Measurements from ENCODE around the gene PSMD5. TPM values are rescaled to one million over a fixed set of nuclear protein-coding genes. Genes with fewer than 3 reads are reported as not detected.

Gene PSMD5
- total RNA-seq, 1 experiment from 2014 or later = 68.1 TPM

DNA sequence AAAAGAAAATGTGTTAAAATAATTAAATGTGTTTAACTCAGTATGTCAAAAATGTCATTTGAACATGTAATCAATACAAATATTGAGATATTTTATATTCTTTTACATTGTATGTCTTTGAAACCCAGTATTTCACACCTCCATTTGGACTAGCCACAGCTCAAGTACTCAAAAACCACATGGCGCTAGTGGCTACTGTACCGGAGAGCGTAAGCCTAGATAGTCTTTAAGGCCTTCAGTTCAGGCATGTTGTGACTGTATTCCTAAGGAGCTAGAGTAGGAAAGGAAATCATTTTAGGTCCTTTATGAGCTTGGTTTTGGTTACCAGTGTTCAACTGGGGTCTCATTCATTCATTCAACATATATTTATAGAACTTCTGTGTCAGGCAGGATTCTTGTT is 62.4 kb downstream of the PSMD5 start:
- Mint-ChIP-seq H3K9me3 (ENCODE audit: unreplicated experiment) (no peaks in the 10 kb centered on the region), H3K27me3 (ENCODE audit: insufficient read depth, unreplicated experiment) (no peaks in the 10 kb centered on the region), H3K4me3 (ENCODE audit: unreplicated experiment) (no peak overlapping the region), H3K27ac (ENCODE audit: unreplicated experiment) (no peak overlapping the region), H3K4me1 (ENCODE audit: low read depth, unreplicated experiment) (peaks cover 24% of the 10 kb centered on the region), H3K36me3 (ENCODE audit: insufficient read depth, unreplicated experiment) (peaks cover 76% of the 10 kb centered on the region)
- Histone ChIP-seq H3K36me3 (ENCODE audit: control insufficient read depth, insufficient read depth, low read length) (no peaks in the 10 kb centered on the region), H3K27me3 (replicated peaks; ENCODE audit: control insufficient read depth, insufficient read depth, low read length) (no peaks in the 10 kb centered on the region), H3K4me3 (ENCODE audit: low read depth, low read length) (no peak overlapping the region), H3K9me3 (no peaks in the 10 kb centered on the region), H3K4me1 (peaks cover 7% of the 10 kb centered on the region)
- TF ChIP-seq, protein P1, sequence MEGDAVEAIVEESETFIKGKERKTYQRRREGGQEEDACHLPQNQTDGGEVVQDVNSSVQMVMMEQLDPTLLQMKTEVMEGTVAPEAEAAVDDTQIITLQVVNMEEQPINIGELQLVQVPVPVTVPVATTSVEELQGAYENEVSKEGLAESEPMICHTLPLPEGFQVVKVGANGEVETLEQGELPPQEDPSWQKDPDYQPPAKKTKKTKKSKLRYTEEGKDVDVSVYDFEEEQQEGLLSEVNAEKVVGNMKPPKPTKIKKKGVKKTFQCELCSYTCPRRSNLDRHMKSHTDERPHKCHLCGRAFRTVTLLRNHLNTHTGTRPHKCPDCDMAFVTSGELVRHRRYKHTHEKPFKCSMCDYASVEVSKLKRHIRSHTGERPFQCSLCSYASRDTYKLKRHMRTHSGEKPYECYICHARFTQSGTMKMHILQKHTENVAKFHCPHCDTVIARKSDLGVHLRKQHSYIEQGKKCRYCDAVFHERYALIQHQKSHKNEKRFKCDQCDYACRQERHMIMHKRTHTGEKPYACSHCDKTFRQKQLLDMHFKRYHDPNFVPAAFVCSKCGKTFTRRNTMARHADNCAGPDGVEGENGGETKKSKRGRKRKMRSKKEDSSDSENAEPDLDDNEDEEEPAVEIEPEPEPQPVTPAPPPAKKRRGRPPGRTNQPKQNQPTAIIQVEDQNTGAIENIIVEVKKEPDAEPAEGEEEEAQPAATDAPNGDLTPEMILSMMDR (IDR thresholded peaks at IDR 0.05; ENCODE audit: insufficient read depth in 1 of 2, low read depth in 1 of 2, low read length in 1 of 2, severe bottlenecking in 1 of 2, unreplicated experiment in 1 of 2) = no peak
- DNase-seq = no peak
- intact Hi-C loops (cut with micrococcal nuclease; ENCODE audit: unreplicated experiment) = no loop called here
- POLR2A ChIA-PET = no interaction called here
- no TSS peak for BruUV-seq (replicated peaks)
- CTCF ChIA-PET = interaction anchor here (0.6 kb wide), 1 partner anchor 608 kb away, joined by 6 read pairs; no protein-coding TSS in a partner anchor

GRCh38 chr9:120779227-120779626 is 63.5 kb downstream of the PSMD5 start:
- CTCF ChIA-PET = interaction anchor here (1.2 kb wide), 1 partner anchor 89 kb away, joined by 3 read pairs; no protein-coding TSS in a partner anchor
- POLR2A ChIA-PET = no interaction called here
- TF ChIP-seq, protein P1 (IDR thresholded peaks at IDR 0.05; ENCODE audit: insufficient read depth in 1 of 2, low read depth in 1 of 2, low read length in 1 of 2, severe bottlenecking in 1 of 2, unreplicated experiment in 1 of 2) = no peak

GRCh38 chr9:120778758-120779157 is 64.0 kb downstream of the PSMD5 start:
- Mint-ChIP-seq H3K4me1 (ENCODE audit: low read depth, unreplicated experiment) (peaks cover 21% of the 10 kb centered on the region), H3K4me3 (ENCODE audit: unreplicated experiment) (no peak overlapping the region), H3K36me3 (ENCODE audit: insufficient read depth, unreplicated experiment) (peaks cover 78% of the 10 kb centered on the region), H3K27ac (ENCODE audit: unreplicated experiment) (no peak overlapping the region), H3K9me3 (ENCODE audit: unreplicated experiment) (no peaks in the 10 kb centered on the region), H3K27me3 (ENCODE audit: insufficient read depth, unreplicated experiment) (no peaks in the 10 kb centered on the region)
- intact Hi-C loops (cut with micrococcal nuclease; ENCODE audit: unreplicated experiment) = loop anchor here (1.0 kb wide), 1 partner anchor 9 kb away; no protein-coding TSS in a partner anchor
- no peaks in the 10 kb centered on the region for H3K36me3 ChIP-seq (ENCODE audit: control insufficient read depth, insufficient read depth, low read length)
- H3K27me3 ChIP-seq (replicated peaks; ENCODE audit: control insufficient read depth, insufficient read depth, low read length) = no peaks in the 10 kb centered on the region
- POLR2A ChIA-PET = interaction anchor here (0.5 kb wide), 1 partner anchor 14 kb away, joined by 3 read pairs; the partner anchor contains the start of gene FBXW2
- TF ChIP-seq, protein P1 (IDR thresholded peaks at IDR 0.05; ENCODE audit: insufficient read depth in 1 of 2, low read depth in 1 of 2, low read length in 1 of 2, severe bottlenecking in 1 of 2, unreplicated experiment in 1 of 2) = no peak
- H3K9me3 ChIP-seq = no peaks in the 10 kb centered on the region
- H3K4me1 ChIP-seq = peaks cover 7% of the 10 kb centered on the region
- no peak overlapping the region for H3K4me3 ChIP-seq (ENCODE audit: low read depth, low read length)
- DNase-seq = no peak
- CTCF ChIA-PET = interaction anchor here (0.8 to 1.2 kb wide), 2 partner anchors 10 to 90 kb away, joined by 3 read pairs; no protein-coding TSS in a partner anchor
- BruUV-seq (replicated peaks) = no TSS peak

More at GRCh38 chr9:120779227-120779626, 63.5 kb downstream of the PSMD5 start:
- Mint-ChIP-seq H3K36me3 (ENCODE audit: insufficient read depth, unreplicated experiment) (peaks cover 80% of the 10 kb centered on the region), H3K4me3 (ENCODE audit: unreplicated experiment) (no peak overlapping the region), H3K27me3 (ENCODE audit: insufficient read depth, unreplicated experiment) (no peaks in the 10 kb centered on the region), H3K27ac (ENCODE audit: unreplicated experiment) (no peak overlapping the region), H3K4me1 (ENCODE audit: low read depth, unreplicated experiment) (peaks cover 24% of the 10 kb centered on the region), H3K9me3 (ENCODE audit: unreplicated experiment) (no peaks in the 10 kb centered on the region)
- H3K4me1 ChIP-seq = peaks cover 7% of the 10 kb centered on the region
- no TSS peak for BruUV-seq (replicated peaks)
- H3K4me3 ChIP-seq (ENCODE audit: low read depth, low read length) = no peak overlapping the region
- no peaks in the 10 kb centered on the region for H3K9me3 ChIP-seq
- no peaks in the 10 kb centered on the region for H3K36me3 ChIP-seq (ENCODE audit: control insufficient read depth, insufficient read depth, low read length)
- intact Hi-C loops (cut with micrococcal nuclease; ENCODE audit: unreplicated experiment) = no loop called here
- DNase-seq = no peak
- no peaks in the 10 kb centered on the region for H3K27me3 ChIP-seq (replicated peaks; ENCODE audit: control insufficient read depth, insufficient read depth, low read length)
